ENCODE results near the gene GAA. TPM values are rescaled to one million over a fixed set of nuclear protein-coding genes. Genes with fewer than 3 reads are reported as not detected.

GAA gene
- total and polyA plus RNA-seq, 2 of the 8 experiments (the other 6 are each of a cell fraction or from before 2014, with no cell fraction given), result 14.8 to 30.0 TPM

GRCh38 chr17:80060644-80061043 is 40.7 kb upstream of the GAA start:
- Histone ChIP-seq H3K36me3 (ENCODE audit: control insufficient read depth in 2 of 4, insufficient read depth in 4 of 4, low read length in 3 of 4) (no peaks in the 10 kb centered on the region), H2BK15ac (ENCODE audit: low read length) (no peak overlapping the region), H3K18ac (ENCODE audit: extremely low read depth, low read length) (no peak overlapping the region), H2AFZ (ENCODE audit: low read length) (no peak overlapping the region), H4K5ac (ENCODE audit: insufficient read length, low read depth, low read length) (no peak overlapping the region), H2BK5ac (ENCODE audit: low read depth, low read length) (no peak overlapping the region), H2BK20ac (ENCODE audit: low read length) (no peak overlapping the region), H3K27me3 (replicated peaks in 1 of 4; ENCODE audit: control insufficient read depth in 3 of 4, extremely low read depth in 1 of 4, insufficient read depth in 3 of 4, low read length in 3 of 4) (no peaks in the 10 kb centered on the region), H2BK12ac (ENCODE audit: low read depth, low read length) (no peak overlapping the region), H3K4ac (replicated peaks; ENCODE audit: insufficient read length, low read depth, low read length) (no peak overlapping the region), H3K27ac (ENCODE audit: low read depth, low read length) (no peak overlapping the region), H3K56ac (replicated peaks; ENCODE audit: insufficient read length, low read depth, low read length) (no peak overlapping the region), H3K4me3 (ENCODE audit: extremely low read depth in 1 of 4, insufficient read depth in 2 of 4, low read depth in 3 of 4, low read length in 4 of 4) (no peak overlapping the region), H3K79me1 (ENCODE audit: low read depth, low read length) (no peaks in the 10 kb centered on the region), H4K8ac (ENCODE audit: extremely low read depth, insufficient read depth, low read length) (no peak overlapping the region), H3K23me2 (ENCODE audit: low read depth, low read length) (no peaks in the 10 kb centered on the region), H3K14ac (ENCODE audit: insufficient read length) (no peak overlapping the region), H3K79me2 (ENCODE audit: control insufficient read depth in 1 of 2, insufficient read depth in 2 of 2, low read length in 2 of 2) (no peaks in the 10 kb centered on the region), H4K20me1 (replicated peaks in 1 of 2; ENCODE audit: control insufficient read depth in 1 of 2, insufficient read depth in 2 of 2, low read length in 2 of 2) (no peaks in the 10 kb centered on the region), H3K4me2 (ENCODE audit: insufficient read depth in 1 of 2, low read depth in 2 of 2, low read length in 2 of 2) (no peak overlapping the region), H4K91ac (replicated peaks; ENCODE audit: insufficient read length, low read length) (no peak overlapping the region), H2AK5ac (ENCODE audit: low read depth, low read length) (no peak overlapping the region), H2BK120ac (replicated peaks; ENCODE audit: low read depth, low read length) (no peak overlapping the region), H3K23ac (ENCODE audit: insufficient read length) (no peak overlapping the region), H3K9me3 (ENCODE audit: insufficient read depth in 2 of 2, low read depth in 1 of 2, low read length in 1 of 2) (no peaks in the 10 kb centered on the region), H3K4me1 (replicated peaks in 1 of 4; ENCODE audit: control insufficient read depth in 3 of 4, insufficient read depth in 4 of 4, low read length in 3 of 4) (peaks cover 1 to 6% (median 4%) of the 10 kb centered on the region in 4 experiments; a peak in 6 of 7 replicates), H3K9ac (replicated peaks in 1 of 4; ENCODE audit: extremely low read depth in 1 of 4, low read depth in 3 of 4, low read length in 3 of 4) (no peak overlapping the region)
- POLR2A ChIA-PET (ENCODE audit: partially characterized antibody), result interaction anchor here (1.8 to 2.1 kb wide), 2 partner anchors 10 to 26 kb away, joined by 3 to 4 read pairs; no protein-coding TSS in a partner anchor
- 95% methylated on average over 4 of the region's 4 CpGs; no CpG with 5 or more reads in 1 of the 2 experiments for WGBS, 2 experiments (ENCODE audit: extremely low coverage in 1 of 2, insufficient coverage in 1 of 2, insufficient read length in 1 of 2, insufficient replicate concordance in 2 of 2, low coverage in 1 of 2, low lambda C conversion rate in 2 of 2, missing lambda C conversion rate in 1 of 2)
- no peak for DNase-seq (ENCODE audit: low read depth in 1 of 2, low spot score in 2 of 2)
- CTCF ChIA-PET (ENCODE audit: partially characterized antibody), result no interaction called here
- no peak for FAIRE-seq
- no peak for TF ChIP-seq GABPA (IDR thresholded peaks at IDR 0.05; ENCODE audit: borderline replicate concordance, insufficient read depth, low read length)
- no peak for TF ChIP-seq KDM5A (IDR thresholded peaks at IDR 0.05; ENCODE audit: low read length)
- no peak for TF ChIP-seq RXRA (IDR thresholded peaks at IDR 0.05; ENCODE audit: insufficient read depth, low read depth, low read length)
- TF ChIP-seq SP1 (IDR thresholded peaks at IDR 0.05; ENCODE audit: low read depth, low read length), result no peak
- TF ChIP-seq PHF8 (conservative IDR thresholded peaks at IDR 0.05; ENCODE audit: low read depth, low read length), result no peak
- TF ChIP-seq ATF3 (IDR thresholded peaks at IDR 0.05; ENCODE audit: insufficient read depth, low read depth, low read length), result no peak
- no peak for TF ChIP-seq GTF2F1 (IDR thresholded peaks at IDR 0.05; ENCODE audit: borderline replicate concordance, low read depth, low read length)
- TF ChIP-seq TAF7 (optimal IDR thresholded peaks at IDR 0.05; ENCODE audit: borderline replicate concordance, low read depth, low read length), result no peak
- TF ChIP-seq EGR1 (IDR thresholded peaks at IDR 0.05; ENCODE audit: borderline replicate concordance, low read depth, low read length), result no peak
- no peak for TF ChIP-seq RAD21 (IDR thresholded peaks at IDR 0.05 in 1 of 2, conservative IDR thresholded peaks at IDR 0.05 in 1 of 2; ENCODE audit: low read depth in 2 of 2, low read length in 2 of 2)
- no peak for TF ChIP-seq EP300 (IDR thresholded peaks at IDR 0.05; ENCODE audit: borderline replicate concordance in 1 of 2, low read depth in 2 of 2, low read length in 2 of 2)
- no peak for TF ChIP-seq SP4 (IDR thresholded peaks at IDR 0.05; ENCODE audit: low read length)
